HG03039 (cell line): ENCODE data around the gene PAMR1.
"Not testable (repeated sequence)": the region's sequence is repeated elsewhere in the genome, so short reads cannot be mapped to it uniquely, and the experiment has no call there.

Source experiments
- ATAC-seq: cut with Tn5 transposase; IDR thresholded peaks from one replicate; pipeline ENCODE4 v1.9.1; 2021; ENCODE audit warnings: mild to moderate bottlenecking, moderate library complexity; ENCODE audit not compliant: unreplicated experiment

The PAMR1 gene

DNA sequence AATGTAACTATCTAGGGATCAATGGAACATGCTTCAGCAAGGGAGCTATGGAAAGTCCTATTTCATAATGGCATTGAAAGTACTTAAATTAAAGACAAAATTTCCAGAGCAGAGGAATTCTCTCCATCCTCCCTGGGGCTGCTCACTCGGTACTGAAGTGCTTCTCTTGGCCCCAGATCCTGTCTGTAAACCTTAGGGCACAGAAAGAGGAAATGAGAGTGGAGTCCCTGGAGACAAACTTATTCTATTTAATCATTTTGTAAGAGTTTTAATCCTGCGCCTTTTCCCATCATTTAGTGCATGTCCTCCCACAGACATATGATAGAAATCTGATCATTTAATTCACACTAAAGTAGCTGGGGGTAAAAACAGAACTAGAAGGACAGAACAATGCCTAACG is 20.9 kb upstream of the PAMR1 start:
- ATAC-seq = no peak

DNA sequence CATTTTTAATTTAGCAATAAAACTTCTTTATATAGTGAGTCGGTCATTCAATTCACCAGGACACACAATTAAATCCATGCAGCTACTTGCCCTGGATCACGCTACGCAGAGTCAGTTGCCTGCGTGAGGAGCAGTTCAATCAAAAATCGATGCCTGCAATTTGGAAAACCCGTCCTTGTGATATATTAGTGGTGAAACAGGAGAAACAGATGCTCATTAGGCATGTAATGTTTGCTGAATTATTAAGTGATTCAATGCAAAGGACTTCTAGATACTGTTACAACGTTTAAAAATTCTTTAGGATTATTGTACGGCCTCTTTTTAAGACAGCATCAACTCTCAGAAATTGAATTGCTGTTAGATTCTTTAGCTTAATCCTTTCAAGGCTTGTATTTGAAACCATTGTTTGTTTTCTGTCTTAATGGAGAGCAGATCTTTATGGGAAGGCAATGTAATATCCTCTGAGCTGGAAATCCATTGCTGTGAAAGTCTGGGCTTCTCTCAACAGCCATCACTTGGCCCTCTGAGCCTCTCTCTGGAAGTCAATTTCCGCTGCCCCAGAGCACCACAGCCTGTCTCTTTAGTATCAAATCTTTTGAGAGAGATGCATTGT is 20.1 kb upstream of the PAMR1 start:
- no peak for ATAC-seq

DNA sequence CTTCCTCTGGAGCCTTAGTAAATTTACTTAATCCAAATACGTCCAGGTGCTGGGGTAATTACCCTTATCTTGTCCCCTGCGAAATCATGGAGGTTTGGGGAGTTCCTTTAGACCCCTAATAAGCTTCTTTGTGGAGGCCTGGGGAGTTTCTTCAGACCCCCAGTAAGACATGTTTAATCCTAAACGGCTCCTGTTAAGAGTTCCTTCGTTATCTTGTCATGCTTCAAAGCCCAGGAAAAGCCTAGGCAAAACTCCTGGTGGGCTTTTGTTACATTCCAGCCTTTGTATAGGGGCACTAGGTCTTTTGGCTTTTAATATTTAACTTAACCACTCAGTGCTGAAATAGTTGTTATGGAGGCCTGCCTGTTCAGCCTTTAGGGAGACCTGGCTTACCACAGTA is 18.1 kb upstream of the PAMR1 start:
- ATAC-seq = no peak

DNA sequence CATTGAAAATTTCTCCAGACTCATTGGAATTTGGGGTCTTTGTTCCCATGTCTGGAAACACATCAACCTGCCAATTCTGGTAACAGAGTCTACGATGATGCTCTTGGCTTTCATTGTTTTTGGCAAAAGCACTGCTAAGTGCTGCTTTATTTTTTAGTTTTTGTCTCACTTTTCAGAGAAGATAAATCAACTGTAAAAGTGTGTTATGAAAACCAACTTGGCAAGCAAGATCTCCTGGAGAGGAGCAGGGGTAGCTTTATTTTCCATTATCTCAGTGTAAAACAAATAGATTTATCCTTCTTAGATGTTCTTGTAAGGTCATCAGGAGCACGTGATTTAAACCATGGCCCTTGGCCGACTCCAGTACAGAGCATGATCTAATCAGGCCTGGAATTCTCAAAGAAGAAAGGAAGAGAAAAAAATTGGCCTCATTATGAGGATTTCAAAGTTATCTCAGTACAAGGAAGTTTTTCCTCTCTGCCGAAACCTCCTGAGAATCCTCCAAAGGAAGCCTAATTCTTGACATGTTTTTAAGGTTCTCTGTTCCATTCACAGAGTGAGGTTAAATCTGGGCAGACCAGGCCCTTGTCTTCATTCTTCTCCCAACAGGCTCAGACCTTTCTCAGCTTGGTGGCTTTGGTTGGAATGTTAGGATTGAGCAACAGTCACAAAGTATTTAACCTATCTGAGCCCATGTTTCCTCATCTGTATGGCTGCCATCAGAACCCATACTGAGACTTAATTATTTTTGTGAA is 16.4 kb upstream of the PAMR1 start:
- no peak for ATAC-seq

DNA sequence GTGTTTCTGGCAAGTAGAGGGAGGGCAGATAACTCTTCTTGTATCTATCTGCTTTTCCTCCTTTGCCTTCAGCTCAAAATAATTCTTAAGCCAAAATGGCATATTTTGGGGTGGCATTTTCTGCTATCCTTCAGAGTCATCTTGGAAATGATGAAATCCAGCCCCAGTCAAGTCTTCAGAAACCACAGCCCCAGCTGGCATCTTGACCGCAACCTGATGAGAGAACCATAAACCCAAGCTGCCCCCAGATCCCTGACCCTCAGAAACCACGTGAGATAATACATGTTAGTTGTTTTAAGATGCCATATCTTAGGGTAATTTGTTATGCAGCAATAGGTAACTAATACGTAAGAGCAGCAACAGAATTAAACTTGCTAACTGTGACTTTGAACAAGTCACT is 15.1 kb upstream of the PAMR1 start:
- ATAC-seq = no peak

DNA sequence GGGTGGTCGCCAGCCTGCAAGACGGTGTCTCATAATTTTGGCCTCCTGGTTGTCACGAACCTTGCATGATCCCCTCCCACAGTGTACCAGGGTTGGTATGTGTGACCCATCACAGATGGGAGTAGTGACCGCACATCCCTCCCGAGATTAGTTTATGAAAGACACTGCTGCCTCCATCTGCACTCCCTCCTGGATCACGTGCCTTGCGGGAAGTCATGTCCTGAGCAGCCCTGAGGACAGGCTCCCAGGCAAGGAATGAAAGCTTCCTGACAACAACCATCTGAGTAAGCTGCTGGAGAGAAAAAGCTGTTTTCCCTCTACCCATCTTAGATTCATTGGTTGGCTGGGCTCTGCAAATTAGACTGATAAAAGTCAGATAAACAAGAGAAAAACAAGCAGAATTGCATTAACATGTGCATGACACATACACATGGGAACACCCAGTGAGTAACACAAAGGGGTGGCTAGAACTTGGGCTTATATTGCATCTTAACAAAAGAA is 14.4 kb upstream of the PAMR1 start:
- no peak for ATAC-seq

DNA sequence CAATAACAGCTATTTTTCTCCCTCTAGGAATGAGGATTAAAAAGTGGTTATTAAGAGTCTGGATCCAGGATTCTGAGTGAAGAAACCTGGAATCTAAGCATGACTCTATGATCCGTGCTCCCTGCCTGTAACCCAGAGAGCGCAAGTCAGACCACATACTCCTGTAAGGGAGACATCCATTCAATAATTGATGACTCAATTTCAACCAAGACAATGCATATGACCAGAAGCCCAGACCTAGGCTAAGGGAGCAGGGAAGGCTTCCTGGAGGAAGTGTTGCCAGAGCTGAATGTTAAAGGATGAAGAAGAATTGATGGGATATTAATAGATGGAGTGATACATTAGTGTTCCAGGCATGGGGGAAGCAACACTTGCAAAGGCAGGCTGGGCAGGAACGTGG is 13.8 kb upstream of the PAMR1 start:
- no peak for ATAC-seq

DNA sequence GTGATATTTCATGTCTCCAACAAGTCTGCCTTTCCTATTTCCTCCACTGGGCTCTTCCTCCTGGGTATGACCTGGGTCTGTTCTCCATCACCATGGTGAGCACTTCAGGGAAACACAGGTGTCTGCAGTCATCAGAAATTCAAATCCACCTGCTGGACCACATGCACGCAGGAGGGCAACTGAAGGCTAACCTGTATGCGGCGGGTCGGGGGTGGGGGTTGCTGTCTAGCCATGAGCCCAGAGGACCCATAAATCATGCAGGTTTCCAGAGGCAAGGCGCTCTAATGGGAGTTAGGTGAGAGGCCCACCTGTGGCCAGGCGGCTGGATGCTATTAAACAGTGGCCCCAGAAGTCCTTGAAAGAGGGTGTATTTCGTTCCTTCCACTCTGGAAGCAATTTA is 11.1 kb upstream of the PAMR1 start:
- ATAC-seq = no peak

DNA sequence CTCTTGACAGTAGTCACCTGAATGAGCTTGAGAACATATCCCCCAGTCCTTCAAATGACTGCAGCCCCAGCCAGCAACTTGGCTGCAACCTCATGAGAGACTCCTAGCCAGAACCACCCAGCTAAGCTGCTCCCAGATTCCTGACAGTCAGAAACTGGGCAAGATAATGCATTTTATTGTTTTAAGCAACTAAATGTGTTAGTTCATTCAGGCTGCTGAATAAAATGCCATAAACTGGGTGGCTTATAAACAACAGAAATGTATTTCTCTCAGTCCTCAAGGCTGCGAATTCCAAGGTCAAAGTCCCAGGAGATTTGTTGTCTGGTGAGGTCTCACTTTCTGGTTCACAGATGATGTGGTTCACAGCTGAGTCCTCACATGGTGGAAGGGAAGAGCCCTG is 5.8 kb upstream of the PAMR1 start:
- no peak for ATAC-seq

DNA sequence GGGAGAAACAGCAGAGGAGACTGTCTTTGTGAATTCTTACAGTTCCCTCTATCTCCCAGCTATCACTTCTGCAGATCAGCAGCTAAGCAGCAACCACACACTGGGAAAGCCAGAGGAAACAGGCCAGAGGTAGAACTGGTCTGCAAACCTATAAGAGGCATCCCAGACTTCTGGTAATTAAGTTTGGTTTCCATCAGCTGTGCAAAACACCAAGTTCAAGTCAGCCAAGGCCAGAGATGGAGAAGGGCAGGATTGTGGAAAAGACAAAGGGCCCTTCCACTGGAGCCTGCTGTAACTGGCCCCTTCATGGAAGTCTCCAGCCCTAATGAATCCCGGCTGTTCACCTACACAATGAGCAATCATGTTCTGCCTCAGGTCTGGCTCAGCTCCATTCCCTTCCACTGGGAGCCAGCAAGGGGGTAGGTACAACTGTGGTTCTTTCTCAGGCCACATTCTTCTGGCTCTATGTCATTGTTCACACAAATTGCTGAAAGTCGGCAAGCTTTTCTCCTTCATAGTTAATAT is 4.6 kb upstream of the PAMR1 start:
- ATAC-seq = no peak

DNA sequence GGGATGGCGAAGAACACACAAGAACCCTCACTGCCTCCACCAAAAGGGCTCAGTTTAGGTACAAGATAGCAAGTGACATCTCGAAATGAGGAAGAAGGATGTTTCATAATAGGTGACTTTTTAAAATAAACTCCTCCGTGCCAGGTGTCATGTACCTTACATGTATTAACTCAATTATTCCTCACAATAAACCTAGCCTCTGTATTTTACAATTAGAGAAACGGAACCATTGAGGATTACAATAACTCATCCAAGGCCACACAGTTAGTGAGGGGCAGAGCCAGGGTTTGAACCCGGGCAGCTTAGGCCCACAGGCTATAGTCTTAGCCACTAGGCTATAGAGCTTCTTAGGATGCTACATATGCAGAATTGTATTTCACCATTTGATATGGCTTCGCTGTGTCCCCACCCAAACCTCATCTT is 965 bp upstream of the PAMR1 start:
- ATAC-seq = no peak

DNA sequence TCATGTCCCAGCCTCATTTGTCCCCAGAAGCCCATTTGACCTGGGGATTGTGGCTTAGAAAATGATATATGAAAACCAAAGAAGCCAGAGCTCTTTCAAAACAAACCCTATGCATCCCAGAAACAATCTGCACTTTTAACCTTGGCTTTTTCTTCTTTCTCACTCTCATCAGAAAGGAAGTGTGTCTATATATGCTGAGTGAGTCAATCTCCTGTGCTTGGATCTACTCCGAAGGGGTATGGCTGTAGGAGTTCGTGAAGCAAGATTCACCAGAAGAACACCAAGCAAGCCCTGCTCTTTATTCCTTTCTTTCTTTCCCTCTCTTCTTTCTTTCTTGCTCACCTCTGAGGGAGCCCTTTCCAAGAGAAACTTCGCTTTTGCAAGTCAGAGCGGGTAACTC is 636 bp downstream of the PAMR1 start:
- no peak for ATAC-seq

DNA sequence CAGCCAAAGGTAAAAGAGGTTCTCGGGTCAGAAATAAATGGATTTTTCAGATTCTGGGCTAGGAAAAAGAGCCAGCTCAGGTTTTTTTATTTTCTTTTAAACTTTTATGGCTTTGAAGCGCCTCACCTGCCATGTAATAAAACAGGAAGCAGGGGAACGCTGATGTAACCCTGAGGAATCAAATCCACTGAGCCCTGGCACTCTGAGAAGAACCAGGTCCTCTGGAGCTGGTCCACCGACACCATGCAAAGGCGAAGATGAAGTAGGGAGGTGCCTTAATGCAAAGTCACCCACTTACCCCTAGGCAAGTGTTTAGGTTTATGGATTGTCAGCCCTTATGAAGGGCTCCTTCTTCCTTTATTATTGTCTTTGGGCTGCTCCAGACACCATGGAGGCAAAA is 1.6 kb downstream of the PAMR1 start:
- ATAC-seq = no peak

DNA sequence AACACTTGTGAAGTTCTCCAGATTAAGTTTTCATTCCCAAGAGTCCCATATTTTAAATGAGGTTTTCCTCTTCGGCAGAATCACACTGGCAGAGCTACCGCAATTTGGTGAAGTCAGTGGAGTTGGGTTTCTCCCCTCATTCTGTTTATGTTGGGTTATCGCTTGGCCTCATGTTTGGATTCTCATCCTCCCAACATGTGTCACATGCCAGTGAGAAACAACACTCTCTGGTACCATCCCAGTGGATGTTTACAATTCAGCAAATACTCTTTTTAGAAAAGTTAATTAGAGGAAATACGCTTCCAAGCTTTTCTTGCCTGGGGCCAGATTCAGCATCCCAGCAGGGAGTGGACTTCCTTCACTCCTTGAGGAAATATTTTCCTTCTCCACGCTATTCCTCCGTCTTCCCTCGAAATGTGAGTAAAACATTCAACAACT is 2.1 kb downstream of the PAMR1 start:
- ATAC-seq = no peak

DNA sequence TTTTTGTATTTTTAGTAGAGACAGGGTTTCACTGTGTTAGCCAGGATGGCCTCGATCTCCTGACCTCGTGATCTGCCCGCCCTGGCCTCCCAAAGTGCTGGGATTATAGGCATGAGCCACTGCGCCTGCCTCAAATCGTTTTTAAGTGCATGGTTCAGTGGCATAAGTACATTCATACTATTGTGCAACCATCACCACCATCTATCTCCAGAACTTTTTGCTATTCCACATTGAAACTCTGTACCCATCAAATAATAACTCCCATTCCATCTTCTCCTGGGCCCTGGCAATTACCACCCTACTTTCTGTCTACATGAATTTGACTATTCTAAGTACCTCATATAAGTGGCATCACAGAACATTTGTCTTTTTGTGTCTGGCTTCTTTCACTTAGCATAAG is 3.3 kb downstream of the PAMR1 start:
- ATAC-seq = not testable (repeated sequence)

DNA sequence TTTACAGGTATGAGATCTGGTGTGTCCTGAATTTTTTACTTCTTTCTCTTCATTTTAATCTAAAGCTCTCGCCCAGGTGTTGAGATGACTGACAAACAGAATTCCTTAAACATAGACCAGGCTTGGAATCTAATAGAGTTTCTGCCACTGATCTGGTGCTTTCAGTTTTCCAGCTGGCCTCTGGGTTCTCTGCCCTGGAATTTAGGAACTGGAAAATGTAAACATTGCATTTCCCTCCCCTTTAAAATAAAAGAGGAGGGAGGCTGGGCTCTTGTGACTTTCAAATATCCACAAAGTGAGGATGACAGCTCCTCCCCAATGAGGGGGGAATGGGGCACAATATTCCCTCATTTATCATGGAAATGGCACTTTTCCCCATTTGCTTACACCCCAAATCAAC is 5.0 kb downstream of the PAMR1 start:
- ATAC-seq = no peak

DNA sequence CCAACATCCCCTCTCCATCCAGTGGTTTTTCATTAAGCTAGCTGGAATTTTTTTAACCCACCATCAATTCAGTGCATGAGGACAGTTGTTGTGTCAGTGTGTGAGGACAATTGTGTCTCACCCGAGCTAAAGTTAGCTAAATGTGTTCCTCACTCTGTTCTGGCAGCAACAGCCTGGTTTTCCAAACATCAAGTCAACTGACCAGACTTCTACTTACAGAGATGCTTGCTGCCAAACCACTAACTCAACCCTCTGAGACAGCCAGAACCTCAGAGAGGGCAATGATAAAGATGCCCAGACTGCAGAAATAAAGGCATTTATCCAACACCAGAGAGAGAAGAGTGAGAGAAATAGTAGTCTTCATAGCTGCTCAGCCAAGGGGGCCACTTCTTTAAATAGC is 6.7 kb downstream of the PAMR1 start:
- no peak for ATAC-seq

DNA sequence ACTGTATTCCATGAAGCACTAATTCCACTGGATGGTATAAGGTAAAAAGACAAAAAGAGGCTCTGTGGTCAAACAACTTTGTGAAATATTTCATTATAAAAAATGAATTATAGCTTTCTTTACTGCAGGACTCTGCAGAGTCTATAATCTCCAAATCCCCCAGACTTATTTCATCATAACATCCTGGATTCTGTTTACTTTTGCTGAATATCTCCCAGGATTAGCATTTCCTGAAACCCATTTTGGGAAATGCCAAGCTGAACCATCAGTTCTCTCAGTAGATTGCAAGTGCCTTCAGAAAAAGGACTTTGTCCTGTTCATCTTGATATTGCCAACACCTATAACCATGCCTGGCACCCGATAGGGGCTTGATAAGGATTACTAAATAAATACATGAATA is 7.9 kb downstream of the PAMR1 start:
- ATAC-seq = no peak

DNA sequence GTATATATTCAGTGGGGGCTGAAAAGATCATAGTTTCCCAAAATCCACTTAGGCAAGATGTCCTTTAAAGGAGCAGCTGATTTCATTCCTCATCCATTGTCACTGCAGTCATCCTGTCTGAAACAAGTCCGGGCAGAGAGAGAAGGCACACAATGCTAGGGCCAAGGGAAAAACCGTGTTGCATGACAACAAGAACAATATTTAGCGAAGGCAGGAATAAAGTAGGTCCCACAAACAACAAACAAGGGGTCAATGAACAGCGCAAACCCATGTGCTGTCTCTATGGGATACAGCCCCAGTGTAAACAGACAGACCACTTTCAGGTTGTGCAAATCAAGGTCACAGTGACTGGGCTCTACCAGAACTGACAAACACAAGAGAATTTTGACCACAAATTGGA is 9.0 kb downstream of the PAMR1 start:
- ATAC-seq = no peak

DNA sequence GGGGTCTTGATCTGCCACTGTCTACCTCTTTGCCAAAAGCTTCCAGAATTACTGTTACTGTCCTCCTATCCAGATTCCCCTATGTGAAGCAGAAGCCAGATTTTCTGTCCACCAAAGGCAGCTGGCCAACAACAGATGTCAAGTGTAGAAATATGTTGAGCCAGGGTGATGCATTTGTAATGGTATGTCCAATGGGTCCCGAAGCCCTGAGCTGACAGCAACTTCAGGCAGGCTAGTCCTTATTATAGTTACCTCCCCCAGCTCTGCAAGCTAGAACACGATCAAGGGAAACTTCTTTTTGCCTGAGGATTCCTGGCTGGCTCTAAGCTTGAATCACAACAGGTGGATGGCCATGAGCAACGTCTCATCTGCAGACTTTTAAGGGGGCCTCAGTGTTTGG is 10.2 kb downstream of the PAMR1 start:
- ATAC-seq = no peak

DNA sequence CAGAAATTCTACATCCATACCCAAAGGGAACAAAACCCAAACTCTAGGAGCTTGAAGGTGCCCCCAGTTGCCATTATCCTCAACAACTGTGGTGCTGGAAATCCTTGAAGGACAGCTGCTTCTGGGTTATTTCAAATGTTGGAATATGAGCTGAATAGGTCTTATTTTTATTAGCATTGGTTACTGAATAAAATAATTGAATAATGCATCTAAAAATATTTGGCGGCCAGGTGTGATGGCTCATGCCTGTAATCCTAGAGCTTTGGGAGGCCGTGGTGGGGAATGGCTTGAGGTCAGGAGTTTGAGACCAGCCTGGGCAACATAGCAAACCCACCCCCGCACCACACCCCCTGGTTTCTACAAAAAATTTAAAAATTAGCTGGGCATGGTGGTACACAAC is 10.9 kb downstream of the PAMR1 start:
- no peak for ATAC-seq

DNA sequence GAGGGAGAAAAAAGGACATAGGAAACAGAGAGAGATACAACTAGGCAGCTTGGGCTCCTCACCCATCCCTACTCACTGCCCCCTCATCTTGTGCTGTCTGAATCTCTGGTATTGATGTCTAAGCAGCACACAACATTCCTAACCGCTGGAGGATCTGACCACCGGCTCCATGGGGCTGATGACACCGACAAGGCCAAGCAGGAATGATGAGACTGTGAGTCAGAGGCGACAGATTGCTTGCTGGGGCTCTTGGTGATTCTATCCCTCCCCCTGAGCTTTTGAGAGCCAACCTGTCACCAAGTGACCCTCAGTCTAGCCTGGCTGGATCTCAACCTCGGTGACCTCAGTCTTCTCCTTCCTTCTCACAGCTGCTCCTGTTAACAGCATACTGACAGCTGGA is 13.8 kb downstream of the PAMR1 start:
- no peak for ATAC-seq
